Measurements from ENCODE around the gene SLC9A4.
"Not testable (repeated sequence)": the region's sequence is repeated elsewhere in the genome, so short reads cannot be mapped to it uniquely, and the experiment has no call there.

The SLC9A4 gene

GRCh38 chr2:102544182-102544581, 71.2 kb downstream of the SLC9A4 start:
- no peak for DNase-seq (ENCODE audit: low read depth in 1 of 2, low spot score in 1 of 2)

GRCh38 chr2:102547462-102547861, 74.4 kb downstream of the SLC9A4 start:
- no peak for DNase-seq (ENCODE audit: low read depth in 1 of 2, low spot score in 1 of 2)

DNA sequence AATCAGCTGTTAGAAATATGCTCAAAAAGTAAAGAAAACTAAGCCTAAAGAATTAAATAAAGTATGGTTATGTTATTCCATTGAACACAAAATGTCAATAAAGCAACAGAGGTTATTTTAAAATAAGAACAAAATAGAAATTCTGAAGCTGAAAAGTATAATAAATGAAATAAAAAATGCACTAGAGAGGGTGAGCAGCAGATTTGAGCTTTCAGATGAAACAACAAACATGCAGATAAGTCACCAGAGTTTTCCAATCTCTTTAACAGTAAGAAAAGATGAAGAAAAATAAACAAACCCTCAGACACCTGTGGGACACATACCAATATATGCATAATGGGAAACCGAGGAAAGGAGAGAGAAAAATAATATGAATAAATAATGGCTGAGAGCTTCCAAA, 76.0 kb downstream of the SLC9A4 start:
- DNase-seq (ENCODE audit: low read depth in 1 of 2, low spot score in 1 of 2) = no peak

GRCh38 chr2:102550151-102550550, 77.1 kb downstream of the SLC9A4 start:
- DNase-seq (ENCODE audit: low read depth in 1 of 2, low spot score in 1 of 2) = no peak

DNA sequence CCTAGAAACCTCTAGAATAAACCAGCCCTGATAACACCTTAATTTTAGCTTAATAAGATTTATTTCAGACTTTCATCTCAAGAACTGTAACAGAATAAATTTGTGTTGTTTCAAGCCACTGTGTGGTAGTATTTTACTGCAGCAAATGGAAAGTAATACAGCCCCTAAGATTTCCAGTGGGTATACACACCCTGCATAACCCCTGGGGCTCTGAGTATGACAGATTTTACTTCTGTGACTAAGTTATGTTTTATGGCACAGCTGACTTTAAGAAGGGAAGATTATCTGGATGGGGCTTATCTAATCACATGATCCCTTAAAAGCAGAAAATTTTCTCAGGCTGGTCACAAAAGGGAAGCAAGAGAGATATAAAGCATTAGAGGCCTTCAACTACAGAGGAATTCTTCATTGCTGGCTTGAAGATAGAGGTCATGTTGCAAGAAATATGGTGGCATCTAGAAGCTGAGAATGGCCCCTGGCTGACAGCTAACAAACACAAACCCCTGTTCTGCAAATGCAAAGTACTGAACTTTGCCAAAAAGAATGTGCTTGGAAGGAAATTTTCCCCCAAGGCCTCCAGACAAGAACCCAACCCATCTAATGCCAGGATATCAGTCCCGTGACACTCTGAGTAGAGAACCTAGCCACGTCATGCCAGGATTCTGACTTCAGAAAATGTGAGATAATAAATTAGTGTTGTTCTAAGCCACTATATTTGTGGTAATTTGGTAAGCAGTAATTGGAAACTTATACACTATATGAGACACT, 78.5 kb downstream of the SLC9A4 start:
- DNase-seq (ENCODE audit: low read depth in 1 of 2, low spot score in 1 of 2) = no peak

GRCh38 chr2:102553601-102554000, 80.6 kb downstream of the SLC9A4 start:
- no peak for DNase-seq (ENCODE audit: low read depth in 1 of 2, low spot score in 1 of 2)

DNA sequence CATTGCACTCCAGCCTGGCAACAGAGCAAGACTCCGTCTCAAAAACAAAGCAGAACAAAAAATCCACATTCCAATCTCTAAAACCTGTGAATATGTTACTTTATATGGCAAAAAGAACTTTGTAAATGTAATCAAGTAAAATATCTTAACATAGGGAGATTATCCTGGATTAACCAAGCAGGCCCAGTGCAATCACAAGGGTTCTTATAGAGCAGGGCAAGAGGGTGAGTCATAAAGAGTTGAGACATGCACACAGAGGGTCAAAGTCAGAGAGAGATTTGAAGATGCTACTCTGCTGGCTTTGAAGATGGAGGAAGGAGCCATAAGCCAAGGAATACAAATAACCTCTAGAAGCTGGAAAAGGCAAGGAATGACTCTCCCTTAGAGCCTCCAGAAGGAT, 85.4 kb downstream of the SLC9A4 start:
- DNase-seq (ENCODE audit: low read depth in 1 of 2, low spot score in 1 of 2) = no peak

GRCh38 chr2:102562542-102562941, 89.5 kb downstream of the SLC9A4 start:
- DNase-seq (ENCODE audit: low read depth in 1 of 2, low spot score in 1 of 2) = not testable (repeated sequence)

DNA sequence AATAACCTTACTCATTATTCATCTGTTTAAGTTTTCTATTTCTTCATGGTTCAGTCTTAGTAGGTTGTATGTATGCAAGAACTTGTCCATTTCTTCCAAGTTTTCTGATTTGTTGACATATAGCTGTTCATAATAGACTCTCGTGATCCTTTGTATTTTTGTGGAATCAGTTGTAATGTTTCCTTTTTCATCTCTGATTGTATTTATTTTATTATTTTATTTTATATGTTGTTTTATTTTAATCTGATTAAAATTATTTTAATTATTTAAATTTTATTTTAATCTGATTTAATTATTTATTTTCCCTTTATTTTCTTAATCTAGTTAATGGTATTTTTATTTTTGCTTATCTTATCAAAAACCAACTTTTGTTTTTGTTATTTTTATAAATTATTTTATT, 102.9 kb downstream of the SLC9A4 start:
- no peak for DNase-seq (ENCODE audit: low read depth in 1 of 2, low spot score in 1 of 2)

- DNase-seq (ENCODE audit: low read depth in 1 of 2, low spot score in 1 of 2) = no peak
Observed at GRCh38 chr2:102578376-102578775, 105.3 kb downstream of the SLC9A4 start.

GRCh38 chr2:102581911-102582310, 108.9 kb downstream of the SLC9A4 start:
- no peak for DNase-seq (ENCODE audit: low read depth in 1 of 2, low spot score in 1 of 2)

DNA sequence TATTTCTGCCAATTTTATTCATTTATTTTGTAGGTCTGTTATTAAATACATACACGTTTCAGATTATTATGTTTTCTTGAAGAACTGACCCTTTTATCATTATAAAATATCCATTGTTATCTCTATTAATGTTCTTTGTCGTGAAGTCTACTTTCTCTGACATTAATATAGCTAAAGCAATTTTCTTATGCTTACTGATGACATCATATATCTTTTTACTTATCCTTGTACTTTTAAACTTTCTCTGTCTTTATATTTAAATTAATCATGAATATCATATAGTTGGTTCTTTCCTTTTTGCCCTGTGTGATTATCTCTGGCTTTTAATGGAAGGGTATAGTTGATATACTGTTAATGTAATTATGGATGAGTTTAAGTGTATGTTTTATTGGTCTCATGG, 109.8 kb downstream of the SLC9A4 start:
- DNase-seq (ENCODE audit: low read depth in 1 of 2, low spot score in 1 of 2) = no peak
